HG03097 (cell line): Measurements from ENCODE around the gene AK4.

Experiments
- ATAC-seq: cut with Tn5 transposase; IDR thresholded peaks from one replicate; pipeline ENCODE4 v1.9.1; 2021; ENCODE audit not compliant: unreplicated experiment, low FRiP score

The AK4 gene

GRCh38 chr1:65175171-65176055 lies 27.4 kb downstream of the AK4 start:
- no peak for ATAC-seq

GRCh38 chr1:65176056-65176450 lies 28.1 kb downstream of the AK4 start:
- ATAC-seq: no peak

- ATAC-seq: no peak
Observed at GRCh38 chr1:65176591-65176990, 28.6 kb downstream of the AK4 start.

- ATAC-seq: no peak
Observed at GRCh38 chr1:65177457-65177856, 29.5 kb downstream of the AK4 start.

- no peak for ATAC-seq
Observed at GRCh38 chr1:65178235-65178634, 30.2 kb downstream of the AK4 start.

GRCh38 chr1:65179148-65179547 lies 31.1 kb downstream of the AK4 start:
- ATAC-seq: no peak

- ATAC-seq: no peak
Observed at GRCh38 chr1:65180977-65181376, 33.0 kb downstream of the AK4 start.

- no peak for ATAC-seq
Observed at GRCh38 chr1:65182658-65183268, 34.8 kb downstream of the AK4 start.

- ATAC-seq: no peak
Observed at GRCh38 chr1:65189576-65190115, 41.6 kb downstream of the AK4 start.

- no peak for ATAC-seq
Observed at GRCh38 chr1:65190229-65190628, 42.2 kb downstream of the AK4 start.

GRCh38 chr1:65193129-65193695 lies 45.2 kb downstream of the AK4 start:
- no peak for ATAC-seq

GRCh38 chr1:65195495-65196417 lies 47.8 kb downstream of the AK4 start:
- no peak for ATAC-seq

GRCh38 chr1:65196926-65197325 lies 48.9 kb downstream of the AK4 start:
- no peak for ATAC-seq

- ATAC-seq: no peak
Observed at GRCh38 chr1:65197636-65198035, 49.6 kb downstream of the AK4 start.

GRCh38 chr1:65198096-65198495 lies 50.1 kb downstream of the AK4 start:
- ATAC-seq: no peak

GRCh38 chr1:65200411-65200810 lies 52.4 kb downstream of the AK4 start:
- no peak for ATAC-seq

GRCh38 chr1:65206836-65207235 lies 58.8 kb downstream of the AK4 start:
- ATAC-seq: no peak

GRCh38 chr1:65207317-65207716 lies 59.3 kb downstream of the AK4 start:
- no peak for ATAC-seq

- no peak for ATAC-seq
Observed at GRCh38 chr1:65208563-65208973, 60.6 kb downstream of the AK4 start.
